Vagina (tissue), 2 donors: ENCODE measurements around the gene CEP89. TPM values are rescaled to one million over a fixed set of nuclear protein-coding genes. Genes with fewer than 3 reads are reported as not detected.
"Not testable (repeated sequence)": the region's sequence is repeated elsewhere in the genome, so short reads cannot be mapped to it uniquely, and the experiment has no call there.

Experiments used
- DNase-seq, 2 donors: peaks; one replicate each; pipeline ENCODE4 v3.0.0-alpha.2; 2017; ENCODE audit errors: extremely low spot score in 2 of 2
- H3K27ac ChIP-seq: fragments of 200-600 bp; sonication (generic); one replicate; pipeline ENCODE4 v1.5.1; 2019
- H3K27me3 ChIP-seq: fragments of 200-600 bp; sonication (generic); one replicate; pipeline ENCODE4 v1.5.1; 2019
- H3K36me3 ChIP-seq, 2 donors: fragments of 200-600 bp; sonication (generic); one replicate each; pipeline ENCODE4 v1.5.1; 2017 to 2019
- H3K4me1 ChIP-seq: fragments of 200-600 bp; sonication (generic); one replicate; pipeline ENCODE4 v1.5.1; 2019
- H3K4me3 ChIP-seq, 2 donors: fragments of 200-600 bp; sonication (generic); 1 replicate in 1 of 2; 2 replicates in 1 of 2; pipeline ENCODE4 v1.5.1; 2016 to 2019
- H3K9me3 ChIP-seq: fragments of 200-600 bp; sonication (generic); one replicate; pipeline ENCODE4 v1.5.1; 2019
- POLR2A ChIP-seq, 2 donors: fragments of 450-650 bp; IDR thresholded peaks; one replicate each; pipeline ENCODE4 v1.6.1; 2017; ENCODE audit warnings: antibody characterized with exemption in 2 of 2, mild to moderate bottlenecking in 2 of 2, moderate library complexity in 2 of 2
- POLR2AphosphoS5 ChIP-seq, 2 donors: sonication (generic); formaldehyde crosslinking; IDR thresholded peaks; one replicate each; pipeline ENCODE4 v1.9.0; 2017; ENCODE audit warnings: antibody characterized with exemption in 2 of 2, mild to moderate bottlenecking in 2 of 2, low read depth in 1 of 2; ENCODE audit not compliant: insufficient read depth in 1 of 2
- intact Hi-C: fragments of 100-400 bp; cut with DNase I; formaldehyde crosslinking; loops from one replicate; pipeline ENCODE4 v1.15.1; 2023
- total RNA-seq: library from RNA; depleted of rRNA; stranded (reverse); fragments of >200 nt; gene quantifications from one replicate; pipeline ENCODE4 v1.2.3, GENCODE V29; 2016
- TF ChIP-seq, protein P1 (sequence below), 3 experiments: fragments of 450-650 bp in 2 of 3; fragments of 200-600 bp in 1 of 3; sonication (generic) in 1 of 3; IDR thresholded peaks; one replicate each; pipeline ENCODE4 v1.5.1; 2017 to 2019; ENCODE audit warnings: antibody characterized with exemption in 3 of 3, mild to moderate bottlenecking in 2 of 3, moderate library complexity in 2 of 3

CEP89 gene
- total RNA-seq, 1 donor from 2014 or later = 12.0 TPM

DNA sequence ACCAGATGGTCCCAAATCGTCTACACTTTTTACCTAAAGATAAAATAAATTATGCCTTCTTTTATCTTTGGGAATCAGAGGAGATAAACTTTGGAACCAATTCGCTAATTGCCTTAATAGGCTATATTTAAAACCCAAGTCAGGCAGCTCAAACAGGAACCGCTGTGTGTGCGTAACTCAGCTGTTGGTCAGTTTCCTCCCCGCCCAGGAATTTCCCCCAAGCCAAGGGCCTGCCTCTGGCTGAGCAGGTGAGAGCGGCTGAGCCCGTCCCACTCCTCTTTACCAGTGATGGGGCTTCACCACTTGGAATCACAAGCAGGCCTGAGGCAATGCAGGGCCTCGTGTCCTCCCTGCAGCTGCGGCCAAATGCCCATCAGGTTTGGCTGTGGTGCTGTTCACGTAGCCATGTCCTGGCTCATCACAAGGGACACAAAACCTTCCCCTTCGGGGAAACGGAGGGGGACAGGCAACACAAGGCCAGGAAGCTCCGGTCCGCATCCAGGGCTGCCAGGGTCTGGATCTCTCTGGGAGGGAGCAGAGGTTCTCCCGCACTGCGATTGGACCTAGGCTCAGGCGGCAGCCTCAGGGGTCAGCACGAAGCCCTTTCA, 101.7 kb downstream of the CEP89 start:
- DNase-seq = no peak
- Histone ChIP-seq H3K36me3 (no peaks in the 10 kb centered on the region), H3K4me3 (no peak overlapping the region), H3K27me3 (no peaks in the 10 kb centered on the region), H3K27ac (no peak overlapping the region), H3K9me3 (no peaks in the 10 kb centered on the region), H3K4me1 (no peaks in the 10 kb centered on the region)
- intact Hi-C loops = no loop called here
- TF ChIP-seq, protein P1, sequence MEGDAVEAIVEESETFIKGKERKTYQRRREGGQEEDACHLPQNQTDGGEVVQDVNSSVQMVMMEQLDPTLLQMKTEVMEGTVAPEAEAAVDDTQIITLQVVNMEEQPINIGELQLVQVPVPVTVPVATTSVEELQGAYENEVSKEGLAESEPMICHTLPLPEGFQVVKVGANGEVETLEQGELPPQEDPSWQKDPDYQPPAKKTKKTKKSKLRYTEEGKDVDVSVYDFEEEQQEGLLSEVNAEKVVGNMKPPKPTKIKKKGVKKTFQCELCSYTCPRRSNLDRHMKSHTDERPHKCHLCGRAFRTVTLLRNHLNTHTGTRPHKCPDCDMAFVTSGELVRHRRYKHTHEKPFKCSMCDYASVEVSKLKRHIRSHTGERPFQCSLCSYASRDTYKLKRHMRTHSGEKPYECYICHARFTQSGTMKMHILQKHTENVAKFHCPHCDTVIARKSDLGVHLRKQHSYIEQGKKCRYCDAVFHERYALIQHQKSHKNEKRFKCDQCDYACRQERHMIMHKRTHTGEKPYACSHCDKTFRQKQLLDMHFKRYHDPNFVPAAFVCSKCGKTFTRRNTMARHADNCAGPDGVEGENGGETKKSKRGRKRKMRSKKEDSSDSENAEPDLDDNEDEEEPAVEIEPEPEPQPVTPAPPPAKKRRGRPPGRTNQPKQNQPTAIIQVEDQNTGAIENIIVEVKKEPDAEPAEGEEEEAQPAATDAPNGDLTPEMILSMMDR (IDR thresholded peaks at IDR 0.05) = no peak
- TF ChIP-seq POLR2AphosphoS5 (IDR thresholded peaks at IDR 0.05; ENCODE audit: insufficient read depth in 1 of 2, low read depth in 1 of 2) = no peak
- no peak for TF ChIP-seq POLR2A (IDR thresholded peaks at IDR 0.05)

DNA sequence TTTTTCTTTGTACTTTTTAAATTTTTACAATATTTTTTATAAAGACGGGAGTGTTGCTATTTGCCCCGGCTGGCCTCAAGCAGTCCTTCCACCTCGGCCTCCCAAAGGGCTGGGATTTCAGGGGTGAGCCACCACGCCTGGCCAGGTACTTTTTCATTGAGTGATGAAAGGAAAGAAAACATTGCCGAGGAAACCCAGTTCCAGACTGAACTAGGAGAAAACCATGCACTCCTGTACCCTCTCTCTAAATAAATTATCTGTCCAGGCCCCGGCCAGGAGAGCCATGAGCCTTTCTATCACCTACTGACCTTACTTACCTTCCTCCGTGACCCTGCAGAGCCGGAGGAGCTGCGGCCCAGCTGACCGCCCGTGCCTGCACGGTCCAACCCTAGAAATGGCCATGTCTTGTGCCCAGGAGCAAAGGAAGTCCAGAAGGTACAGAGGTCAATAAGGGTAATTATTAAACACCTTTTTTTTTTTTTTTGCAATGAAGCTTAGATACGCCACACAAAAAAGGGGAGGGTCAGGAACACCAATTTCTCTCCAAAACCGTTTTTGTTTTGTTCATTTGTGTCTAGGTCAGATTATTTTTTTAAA, 102.3 kb downstream of the CEP89 start, which contains the start of gene SLC7A9:
Gene SLC7A9, minus strand, starts transcription at position 399 of the 597 bp plus-strand sequence. CDS start 1,233 bp downstream, outside the sequence.
- H3K4me1 ChIP-seq = no peaks in the 10 kb centered on the region
- H3K27me3 ChIP-seq = no peaks in the 10 kb centered on the region
- no peak for TF ChIP-seq POLR2AphosphoS5 (IDR thresholded peaks at IDR 0.05; ENCODE audit: insufficient read depth in 1 of 2, low read depth in 1 of 2)
- TF ChIP-seq, protein P1 (IDR thresholded peaks at IDR 0.05) = no peak
- no peak for TF ChIP-seq POLR2A (IDR thresholded peaks at IDR 0.05)
- H3K9me3 ChIP-seq = no peaks in the 10 kb centered on the region
- no peaks in the 10 kb centered on the region for H3K36me3 ChIP-seq
- H3K4me3 ChIP-seq = no peak within 1 kb of the TSS
- intact Hi-C loops = no loop called here
- no peak within 1 kb of the TSS for H3K27ac ChIP-seq
- DNase-seq = no peak

DNA sequence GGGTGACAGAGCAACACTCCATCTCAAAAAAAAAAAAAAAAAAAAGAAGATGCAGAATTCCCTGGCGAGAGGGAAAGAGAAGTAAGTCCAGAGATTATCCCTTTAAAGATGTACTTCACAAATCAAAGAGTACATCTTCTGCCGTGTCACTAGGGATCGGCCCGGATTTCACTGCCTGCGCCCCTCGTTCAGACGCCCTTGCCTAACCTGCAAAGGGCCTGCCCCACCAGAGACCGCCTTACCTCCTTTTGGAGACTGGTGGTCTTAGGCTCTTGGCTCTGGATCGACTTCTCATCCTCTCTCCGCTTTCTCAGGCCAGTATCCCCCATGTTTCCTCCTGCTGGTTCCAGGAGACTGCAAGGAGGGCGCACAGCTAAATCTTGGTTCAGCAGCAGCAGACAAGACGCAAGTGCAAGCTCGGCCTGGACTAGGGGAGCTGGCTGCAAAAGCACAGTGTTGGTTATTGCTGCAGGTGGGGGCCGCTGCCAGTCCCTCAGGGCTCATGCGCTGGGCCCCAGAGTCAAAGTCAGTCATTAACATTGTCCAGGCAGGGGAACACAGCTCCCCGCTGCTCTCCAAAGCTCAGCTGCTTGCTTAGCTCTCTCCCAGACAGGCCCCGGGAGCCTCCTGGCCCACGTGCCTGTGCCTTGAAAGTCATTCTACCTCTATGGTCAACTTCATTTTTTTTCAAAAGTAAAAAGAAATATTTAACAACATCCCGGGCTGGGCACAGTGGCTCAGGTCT, 103.4 kb downstream of the CEP89 start:
- Histone ChIP-seq H3K36me3 (no peaks in the 10 kb centered on the region), H3K4me1 (no peaks in the 10 kb centered on the region), H3K9me3 (no peaks in the 10 kb centered on the region), H3K27me3 (no peaks in the 10 kb centered on the region), H3K4me3 (no peak overlapping the region), H3K27ac (no peak overlapping the region)
- TF ChIP-seq, protein P1 (IDR thresholded peaks at IDR 0.05) = no peak
- TF ChIP-seq POLR2A (IDR thresholded peaks at IDR 0.05) (no peak), POLR2AphosphoS5 (IDR thresholded peaks at IDR 0.05; ENCODE audit: insufficient read depth in 1 of 2, low read depth in 1 of 2) (no peak)
- intact Hi-C loops = no loop called here
- no peak for DNase-seq

DNA sequence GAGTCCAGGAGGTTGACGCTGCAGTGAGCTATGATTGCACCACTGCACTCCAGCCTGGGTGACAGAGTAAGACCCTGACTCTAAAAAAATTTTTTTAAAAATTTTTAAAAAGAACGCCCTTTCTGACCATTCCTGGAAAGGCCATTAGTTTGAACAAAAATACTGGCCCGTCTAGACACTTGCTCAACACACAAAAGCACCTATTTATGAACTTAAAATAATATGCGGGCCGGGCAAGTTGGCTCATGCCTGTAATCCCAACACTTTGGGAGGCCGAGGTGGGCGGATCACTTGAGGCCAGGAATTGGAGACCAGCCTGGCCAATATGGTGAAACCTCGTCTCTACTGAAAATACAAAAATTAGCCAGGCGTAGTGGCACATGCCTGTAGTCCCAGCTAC, 104.3 kb downstream of the CEP89 start:
- H3K4me1 ChIP-seq, H3K36me3 ChIP-seq, DNase-seq, intact Hi-C loops, H3K4me3 ChIP-seq, H3K27me3 ChIP-seq, H3K9me3 ChIP-seq, H3K27ac ChIP-seq: not testable (repeated sequence)

DNA sequence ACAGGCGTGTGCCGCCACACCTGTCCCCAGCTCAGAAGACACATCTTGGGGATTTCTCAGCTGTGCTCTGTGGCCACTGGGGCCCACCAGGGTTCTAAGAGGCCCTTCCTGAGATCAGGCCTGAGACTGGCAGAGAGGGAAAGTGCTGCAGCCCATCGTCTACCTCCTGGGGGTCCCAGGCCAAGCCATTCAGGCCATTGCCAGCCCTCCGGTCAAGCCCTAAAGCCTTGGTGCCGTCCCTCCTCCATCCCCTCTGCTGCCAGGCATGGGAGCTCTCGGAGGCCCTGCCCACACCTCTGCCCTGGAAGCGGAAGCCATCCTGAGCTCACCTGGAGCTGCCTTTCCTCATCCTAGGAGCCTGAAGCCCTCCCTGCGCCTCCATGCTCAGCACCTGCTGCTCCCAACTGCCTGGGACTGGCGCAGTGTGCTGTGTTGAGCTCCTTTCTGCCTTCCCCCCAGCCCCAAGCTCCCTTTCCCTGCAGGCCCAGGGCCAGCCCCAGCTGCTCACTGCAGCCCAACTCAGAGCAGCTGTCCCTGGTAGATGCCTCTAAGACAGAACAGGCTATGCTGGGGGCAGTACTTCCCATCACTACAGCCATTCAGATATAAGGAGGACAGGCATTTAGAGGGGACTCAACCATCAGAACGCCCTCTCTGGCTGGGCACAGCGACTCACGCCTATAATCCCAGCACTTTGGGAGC, 105.0 kb downstream of the CEP89 start:
- Histone ChIP-seq H3K27me3 (no peaks in the 10 kb centered on the region), H3K4me1 (no peaks in the 10 kb centered on the region), H3K36me3 (no peaks in the 10 kb centered on the region), H3K9me3 (no peaks in the 10 kb centered on the region), H3K27ac (no peak overlapping the region), H3K4me3 (no peak overlapping the region)
- intact Hi-C loops = no loop called here
- DNase-seq = no peak
- TF ChIP-seq POLR2AphosphoS5 (IDR thresholded peaks at IDR 0.05; ENCODE audit: insufficient read depth in 1 of 2, low read depth in 1 of 2) (no peak), POLR2A (IDR thresholded peaks at IDR 0.05) (no peak)
- TF ChIP-seq, protein P1 (IDR thresholded peaks at IDR 0.05) = no peak
